ENCODE results near the gene CLASP1.

GRCh38 chr2:121489911-121490583 lies 159.2 kb downstream of the CLASP1 start:
- no peak for TF ChIP-seq CTCF (IDR thresholded peaks at IDR 0.05; ENCODE audit: low read depth, low read length, missing input control)
- no peak for TF ChIP-seq REST (IDR thresholded peaks at IDR 0.05)
- no peak for TF ChIP-seq JUND (IDR thresholded peaks at IDR 0.05)
- TF ChIP-seq RAD21 (IDR thresholded peaks at IDR 0.05) = no peak
- no peak for TF ChIP-seq GABPA (IDR thresholded peaks at IDR 0.05 in 1 of 2, conservative IDR thresholded peaks at IDR 0.05 in 1 of 2)
- TF ChIP-seq HNF4A (conservative IDR thresholded peaks at IDR 0.05) = no peak
- no peak for TF ChIP-seq NR2F2 (IDR thresholded peaks at IDR 0.05)
